Measurements from ENCODE around the gene SLC66A3.

DNA sequence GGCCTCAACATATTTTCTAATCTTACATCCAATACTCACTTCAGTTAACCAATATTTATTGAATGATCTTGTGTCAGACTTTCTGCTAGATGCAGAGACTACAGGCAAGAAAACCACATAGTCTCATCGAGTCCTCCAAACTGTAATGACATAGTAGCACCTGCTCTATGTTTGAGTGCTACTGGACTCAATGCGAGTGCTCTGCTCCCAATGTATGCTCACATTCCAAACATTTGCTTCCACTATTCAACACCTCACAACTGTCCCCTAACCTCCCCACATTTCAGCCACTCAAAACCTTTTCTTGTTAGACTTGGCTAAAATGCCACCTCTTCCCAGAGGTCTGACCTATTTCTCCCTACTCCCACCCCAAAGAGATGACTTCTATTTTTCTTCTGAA, 65.2 kb downstream of the SLC66A3 start:
- TF ChIP-seq TAF1 (IDR thresholded peaks at IDR 0.05; ENCODE audit: low read depth, low read length) (no peak), POLR2A (IDR thresholded peaks at IDR 0.05; ENCODE audit: low read depth, low read length) (no peak), POLR2AphosphoS5 (IDR thresholded peaks at IDR 0.05; ENCODE audit: low read depth, low read length) (no peak), PAX5 (IDR thresholded peaks at IDR 0.05; ENCODE audit: insufficient read depth, low read length, severe bottlenecking) (no peak), POU2F2 (IDR thresholded peaks at IDR 0.05; ENCODE audit: low read depth, low read length) (no peak)
